ENCODE measurements around the gene OVCA2.
"Not testable (repeated sequence)": the region's sequence is repeated elsewhere in the genome, so short reads cannot be mapped to it uniquely, and the experiment has no call there.

OVCA2 gene

GRCh38 chr17:2041561-2042389, at the start of gene OVCA2:
Gene OVCA2, plus strand, starts transcription at chr17:2042022. Its CDS starts 26 bp downstream, at chr17:2042048.
- peak; percentile 95 for DNase-seq

DNA sequence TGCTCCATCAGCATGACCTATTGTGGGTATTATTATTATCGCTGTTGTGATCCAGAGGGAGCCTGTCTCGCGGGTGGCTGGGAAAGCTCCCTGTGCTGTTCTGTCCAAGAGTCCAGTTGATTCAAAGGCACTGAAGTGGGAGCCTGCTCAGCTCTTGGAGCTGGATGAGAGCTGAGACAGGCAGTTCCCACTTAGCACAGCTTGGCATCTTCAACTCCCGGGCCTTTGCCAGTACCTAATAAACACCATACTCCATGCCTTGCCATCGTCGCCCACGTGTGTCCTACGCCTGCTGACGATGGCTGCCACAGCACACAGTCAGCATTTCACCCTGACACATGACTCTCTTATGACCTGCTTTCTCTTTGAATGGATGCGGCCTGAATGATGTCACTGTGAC, 49.3 kb upstream of the OVCA2 start:
- peak; percentile 16 for DNase-seq

- DNase-seq, result no peak
Measured at GRCh38 chr17:1994707-1995106, 47.1 kb upstream of the OVCA2 start.

DNA sequence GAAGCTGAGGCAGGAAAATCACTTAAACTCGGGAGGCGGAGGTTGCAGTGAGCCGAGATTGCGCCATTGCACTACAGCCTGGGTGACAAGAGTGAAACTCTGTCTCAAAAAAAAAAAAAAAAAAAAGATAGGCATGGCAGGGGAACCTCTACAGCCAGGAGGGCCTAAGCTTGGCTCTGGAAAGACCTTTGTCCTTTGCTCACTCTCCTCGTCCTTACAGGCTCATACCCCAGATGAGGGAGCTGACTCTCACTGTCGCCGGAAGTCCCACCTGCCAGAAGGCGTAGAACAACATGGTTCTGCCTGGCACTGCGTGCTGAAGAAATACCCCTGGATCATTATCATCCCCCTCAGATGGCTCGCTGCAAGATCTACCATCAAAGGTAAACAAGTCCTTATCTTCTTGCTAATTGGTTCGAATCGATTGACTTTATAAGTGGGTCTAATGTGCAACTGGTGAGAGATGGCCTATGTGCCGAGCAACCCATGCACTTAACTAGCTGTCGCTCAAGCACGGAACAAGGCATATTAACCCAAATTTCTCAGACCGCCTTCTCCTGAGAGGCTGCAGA, 46.4 kb upstream of the OVCA2 start:
- peak; percentile 83 for DNase-seq

DNA sequence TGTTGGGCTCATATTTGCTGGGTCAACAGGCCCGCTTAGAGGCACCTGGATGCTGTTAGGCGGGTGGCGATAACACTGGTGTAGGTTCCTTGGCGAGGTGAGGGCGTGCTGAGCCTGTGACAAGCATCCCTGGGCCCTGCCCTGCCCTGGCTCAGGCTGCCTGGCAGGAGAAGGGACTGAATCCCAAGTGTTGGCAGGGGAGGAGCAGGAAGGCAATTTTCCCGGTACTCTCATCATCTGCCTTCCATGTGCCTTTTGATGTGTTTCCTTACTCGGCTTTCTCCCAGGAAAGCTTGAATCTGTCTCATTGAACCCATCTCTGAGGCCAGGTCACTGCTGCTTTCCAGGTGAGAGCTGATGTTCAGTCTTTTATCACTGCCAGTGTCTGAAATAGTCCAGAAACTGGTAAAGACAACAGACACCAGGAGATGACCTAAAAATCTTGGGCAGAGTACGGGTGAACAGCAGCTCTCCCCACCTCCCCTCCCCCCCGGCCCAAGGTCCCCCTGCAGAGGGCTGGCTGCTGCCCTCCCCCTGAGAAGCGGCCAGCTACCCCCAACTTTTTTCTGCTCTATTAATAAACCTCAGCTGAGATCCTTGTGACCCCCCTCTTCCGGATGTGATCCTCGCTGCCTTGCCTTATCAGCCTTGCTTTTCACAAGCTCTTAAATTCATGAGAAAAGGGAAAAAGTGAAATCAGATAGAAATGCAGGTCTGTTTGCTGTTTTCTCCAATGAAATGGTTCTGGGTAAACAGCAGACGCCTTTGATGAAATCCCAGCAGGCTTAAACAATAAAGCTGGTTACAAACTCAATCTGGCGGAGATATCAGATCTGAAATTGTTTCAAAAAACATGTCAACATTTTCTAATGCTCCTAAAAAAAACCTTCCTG, 45.7 kb upstream of the OVCA2 start:
- no peak for DNase-seq

DNA sequence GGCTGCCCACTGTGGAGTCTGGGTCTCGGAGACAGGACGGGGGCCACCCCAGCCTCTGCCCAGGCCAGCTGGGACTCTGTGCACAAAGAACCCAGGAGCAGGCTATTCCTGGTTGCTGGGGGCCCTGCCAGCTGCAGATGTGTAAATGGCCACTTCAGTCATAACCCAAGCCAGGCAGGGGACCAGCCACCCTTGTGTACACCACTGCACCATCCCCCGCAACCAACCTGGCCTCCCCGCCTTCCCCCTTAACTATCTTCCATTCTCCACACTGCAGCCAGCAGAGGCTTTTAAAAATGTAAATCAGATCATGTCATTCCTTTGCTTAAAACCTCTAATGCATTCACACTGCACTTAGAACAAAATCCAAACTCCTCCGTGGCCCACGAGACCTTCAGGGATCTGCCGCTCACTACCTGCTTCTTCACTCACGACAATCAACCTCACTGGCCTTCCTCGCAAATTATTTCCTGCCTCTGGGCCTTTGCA, 45.0 kb upstream of the OVCA2 start:
- no peak for DNase-seq

DNA sequence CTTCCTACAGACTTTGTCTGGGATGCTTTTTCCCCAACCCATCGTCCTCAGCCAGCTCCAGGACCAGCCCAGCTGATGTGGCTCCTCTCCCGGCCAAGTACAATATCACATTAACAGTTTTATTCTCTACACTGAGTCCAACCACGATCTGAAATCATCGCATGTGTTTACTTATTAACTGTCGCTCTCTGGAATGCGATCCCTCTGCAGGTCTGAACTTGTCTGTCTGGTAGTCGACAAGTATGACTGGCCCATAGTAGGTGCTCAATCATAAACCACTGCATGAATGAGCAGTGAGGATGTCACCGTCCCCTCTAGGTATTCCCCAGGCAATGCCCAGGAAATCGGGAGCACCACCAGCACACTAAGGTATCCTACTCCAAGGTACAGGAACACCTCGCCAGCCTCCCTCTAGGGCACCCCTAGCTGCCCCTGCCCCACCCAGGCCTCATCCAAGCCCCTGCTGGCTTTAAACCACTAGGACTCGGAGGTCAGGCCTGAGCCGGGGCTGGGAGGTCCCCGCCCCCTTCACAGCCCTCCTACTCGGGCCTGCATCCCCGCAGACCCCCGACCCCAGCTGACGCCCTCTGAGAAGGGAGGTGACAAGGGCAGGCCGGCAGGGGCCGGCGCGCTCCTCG, 44.4 kb upstream of the OVCA2 start:
- DNase-seq, result no peak

DNA sequence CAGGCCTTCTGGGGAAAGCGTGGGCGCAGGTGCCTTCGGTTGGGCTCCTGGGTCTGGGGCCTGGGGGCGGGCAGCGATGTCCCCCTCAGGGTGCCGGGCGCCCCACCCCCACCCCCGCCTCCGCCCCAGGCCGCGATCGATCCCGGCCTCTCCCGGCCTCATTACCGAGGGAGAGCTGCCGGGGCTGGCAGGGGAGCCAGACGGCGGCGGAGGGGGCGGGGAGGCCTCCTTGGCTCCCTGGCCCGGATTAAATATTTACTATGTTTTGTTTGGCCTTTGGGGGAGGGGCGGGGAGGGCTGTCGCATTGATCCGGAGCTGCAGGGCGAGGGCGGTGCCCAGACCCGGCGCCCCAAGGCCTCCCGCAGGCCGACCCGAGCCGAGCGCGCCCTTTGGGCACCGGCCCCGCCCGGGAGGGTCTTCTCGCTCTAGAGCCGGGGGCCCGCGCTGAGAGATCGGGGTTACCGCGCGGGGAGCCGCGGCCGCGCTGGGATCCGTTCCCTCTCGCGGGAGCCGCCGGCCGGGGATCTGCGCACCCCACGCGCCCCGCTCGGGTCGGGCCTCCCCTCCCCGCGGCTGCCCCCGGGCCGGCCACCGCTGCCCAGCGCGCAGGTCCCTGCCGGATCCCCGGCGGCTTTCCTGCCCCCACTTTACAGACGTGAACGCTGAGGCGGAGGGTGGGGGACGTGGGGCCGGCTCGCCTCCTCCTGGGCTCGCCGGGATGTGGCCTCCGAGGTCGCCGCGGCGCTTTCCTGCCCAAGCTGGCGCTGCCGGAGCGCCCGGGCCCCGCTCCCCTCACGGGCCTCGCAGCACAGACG, 43.7 kb upstream of the OVCA2 start:
- no peak for DNase-seq

DNA sequence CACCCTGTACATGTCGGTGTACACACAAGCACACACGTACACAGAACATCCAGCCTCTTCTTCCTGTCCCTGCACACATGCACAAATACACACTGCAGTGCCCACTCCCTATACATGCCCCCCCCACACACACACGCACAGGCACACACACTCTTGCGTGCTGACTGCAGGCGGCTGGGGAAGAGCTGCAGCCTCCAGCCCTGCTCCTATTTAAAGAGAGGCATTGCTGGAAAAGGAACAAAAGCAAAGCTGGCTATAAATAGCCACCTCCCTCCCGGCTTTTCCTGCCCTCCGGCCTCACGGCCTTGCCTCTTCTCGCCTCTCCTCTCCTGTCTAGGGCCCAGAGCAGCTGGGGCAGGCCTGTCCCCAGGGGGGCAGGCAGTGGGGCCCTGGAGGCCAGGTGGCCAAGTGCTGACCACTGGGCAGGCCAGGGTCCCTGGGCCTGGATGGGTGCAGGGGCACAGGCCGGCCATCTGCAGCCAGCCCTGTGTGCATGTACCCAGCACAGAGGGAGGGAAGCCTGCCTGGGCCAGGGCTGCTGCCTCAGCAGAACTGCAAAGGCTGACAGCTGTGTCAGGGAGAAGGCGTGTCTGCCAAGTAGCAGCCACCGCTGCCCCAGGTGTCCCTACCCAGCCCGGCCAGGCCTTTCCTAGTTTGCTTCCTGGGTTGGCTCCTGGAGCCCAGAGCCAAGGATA, 42.1 kb upstream of the OVCA2 start:
- peak; percentile 71 for DNase-seq

GRCh38 chr17:2002767-2003329, 39.0 kb upstream of the OVCA2 start:
- no peak for DNase-seq

GRCh38 chr17:2003525-2003924, 38.3 kb upstream of the OVCA2 start:
- DNase-seq, result no peak

DNA sequence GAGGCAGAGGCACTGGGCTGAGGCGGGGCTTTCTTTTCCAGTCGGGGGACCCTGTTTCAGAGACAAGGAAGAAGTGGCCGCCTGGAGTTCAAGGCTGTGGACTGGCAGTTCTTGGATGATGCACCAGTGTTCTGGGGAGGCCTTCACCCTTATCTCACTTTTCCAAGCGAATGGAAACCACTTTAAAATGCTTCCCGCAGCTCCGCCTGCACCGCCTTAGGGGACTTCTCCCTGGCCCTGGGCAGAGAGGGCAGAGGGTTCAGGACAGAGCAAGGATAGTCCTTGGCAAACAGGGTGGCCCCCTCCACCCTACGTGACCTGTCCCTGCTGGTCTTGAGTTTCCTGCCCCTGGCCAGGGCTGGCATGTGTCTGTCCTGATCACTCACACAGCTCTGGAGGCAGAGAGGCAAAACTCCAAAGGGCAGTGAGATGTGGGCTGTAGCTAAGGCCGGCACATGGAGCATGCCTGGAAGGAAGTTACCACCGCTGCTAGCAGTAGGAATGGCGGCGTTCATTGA, 37.3 kb upstream of the OVCA2 start:
- DNase-seq, result no peak

DNA sequence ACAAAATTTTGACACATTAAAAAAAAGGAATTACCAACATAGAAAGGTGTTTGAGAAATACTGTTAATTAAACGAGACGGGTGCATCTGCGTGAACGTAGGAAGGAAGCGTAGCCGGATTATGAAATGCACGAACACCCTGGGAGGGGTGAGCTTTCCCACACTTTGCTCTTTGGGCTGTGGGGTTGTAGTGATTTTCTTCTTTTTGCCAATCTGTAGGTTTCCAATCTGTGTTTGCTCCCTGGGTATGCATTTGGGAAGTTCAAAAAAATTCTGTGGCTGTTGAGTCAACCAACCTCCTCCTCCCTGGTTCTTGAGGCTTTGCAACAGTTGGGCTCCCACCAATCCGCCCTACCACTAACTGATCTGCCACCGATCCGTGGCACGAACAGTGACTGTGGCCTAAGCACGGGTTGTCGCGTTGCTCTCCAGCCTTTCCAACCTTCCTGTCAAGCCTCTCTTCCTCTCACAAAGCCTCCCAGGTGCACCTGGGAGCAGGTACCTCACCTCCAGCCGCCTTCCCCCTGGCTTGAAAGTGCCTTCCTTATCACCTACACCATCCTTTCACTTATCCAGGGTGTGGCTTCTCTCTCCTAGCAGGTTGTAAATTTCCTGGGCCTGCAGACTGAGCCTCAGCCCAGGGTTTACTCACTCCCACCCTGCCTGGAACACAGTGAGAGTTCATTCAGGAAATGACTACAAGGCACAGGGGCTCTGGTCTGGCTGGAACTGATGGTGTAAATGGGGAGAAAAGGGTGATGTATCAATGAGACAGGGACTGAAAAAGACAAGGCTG, 33.3 kb upstream of the OVCA2 start:
- no peak for DNase-seq

DNA sequence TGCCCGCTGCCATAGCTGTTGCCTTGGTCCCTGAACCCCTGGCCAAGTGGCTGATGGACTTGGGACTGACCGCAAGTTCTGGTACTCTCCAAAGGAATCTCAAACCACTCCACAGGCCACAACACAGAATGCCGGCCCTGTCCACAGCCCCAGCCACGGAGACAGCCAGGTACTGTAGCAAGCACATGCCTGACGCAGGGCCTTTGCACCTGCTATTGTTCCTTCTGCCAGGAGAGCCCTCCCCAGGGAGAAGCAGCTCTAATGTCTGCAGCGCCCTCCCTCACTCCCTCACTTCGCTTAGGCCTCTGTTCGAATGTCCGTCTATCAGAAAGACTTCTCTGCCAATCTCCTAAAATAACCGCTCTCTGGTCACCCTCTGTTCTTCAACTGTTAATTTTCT, 32.1 kb upstream of the OVCA2 start:
- DNase-seq, result no peak

- DNase-seq, result peak; percentile 90
Measured at GRCh38 chr17:2011411-2012371, 30.1 kb upstream of the OVCA2 start.

DNA sequence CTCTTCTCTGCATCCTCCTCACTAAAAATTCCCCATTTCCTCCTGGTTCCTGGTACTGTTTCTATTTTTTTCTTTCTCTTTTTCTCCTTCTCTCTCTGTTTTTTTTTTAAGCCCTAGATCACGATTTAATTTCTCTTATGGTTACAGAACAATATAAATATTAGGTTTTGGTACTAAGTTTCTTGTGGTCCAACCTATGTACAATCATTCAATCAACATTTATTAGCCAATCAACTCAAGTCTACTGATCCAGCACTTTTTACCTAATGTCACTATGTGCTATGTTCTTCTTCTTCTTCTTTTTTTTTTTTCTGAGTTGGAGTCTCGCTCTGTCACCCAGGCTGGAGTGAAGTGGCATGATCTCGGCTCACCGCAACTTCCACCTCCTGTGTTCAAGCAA, 29.3 kb upstream of the OVCA2 start:
- no peak for DNase-seq

GRCh38 chr17:2013220-2013993, 28.4 kb upstream of the OVCA2 start:
- not testable (repeated sequence) for DNase-seq

GRCh38 chr17:2013994-2014317, 27.9 kb upstream of the OVCA2 start:
- DNase-seq, result no peak

Measured in DMS79 treated with DMSO at 0.1 percent for 48 hours (cell line).